GM12878 (cell line): ENCODE results near the gene GABRP. TPM values are rescaled to one million over a fixed set of nuclear protein-coding genes. Genes with fewer than 3 reads are reported as not detected.

ENCODE experiments used
- ATAC-seq: fragments of 200-7000 bp; cut with Tn5 transposase; 3 replicates; pipeline ENCODE4 v1.9.1; 2020; ENCODE audit warnings: mild to moderate bottlenecking, moderate library complexity
- BruUV-seq: library from RNA; stranded (reverse); fragments of 400-500 nt; replicated peaks from 2 replicates; lab custom pipeline; 2021; lab: Mats Ljungman, UMichigan
- CTCF ChIA-PET: fragments of 300-600 bp; sonication (Branson Sonifier 250); formaldehyde crosslinking; extraction: SDS; loops from one replicate; lab custom pipeline; 2021; ENCODE audit warnings: inconsistent platforms; lab: Yijun Ruan, JAX
- POLR2A ChIA-PET: fragments of 350-600 bp; formaldehyde crosslinking; extraction: SDS; loops from one replicate; lab custom pipeline; 2021; ENCODE audit warnings: inconsistent platforms; lab: Charles Lee
- RAD21 ChIA-PET: fragments of 300-600 bp; sonication (Branson Sonifier 250); formaldehyde crosslinking; loops from one replicate; lab custom pipeline; 2023; ENCODE audit warnings: antibody characterized with exemption; ENCODE audit not compliant: unreplicated experiment; lab: Charles Lee
- SMC1A ChIA-PET: fragments of 300-600 bp; sonication (Branson Sonifier 250); formaldehyde crosslinking; loops from one replicate; lab custom pipeline; 2023; ENCODE audit not compliant: unreplicated experiment, uncharacterized antibody; lab: Charles Lee
- DNase-seq: peaks from one replicate; pipeline ENCODE4 v3.0.0-alpha.2; 2011; ENCODE audit warnings: low read depth, low spot score
- FAIRE-seq: peaks from 3 replicates; lab custom pipeline; 2011; peaks lifted over from hg19 to GRCh38; lab: Jason Lieb, UNC
- H2AFZ ChIP-seq: 2 replicates; pipeline ENCODE4 v1.6.0; 2011; ENCODE audit warnings: low read depth, low read length, control low read depth; ENCODE audit not compliant: control insufficient read depth
- H3K27ac ChIP-seq: 2 replicates; pipeline ENCODE4 v1.5.1; 2011; ENCODE audit warnings: control low read depth; ENCODE audit not compliant: control insufficient read depth, insufficient read depth
- H3K27me3 ChIP-seq, 2 experiments: replicated peaks in 1 of 2; 2 replicates each; pipeline versions ENCODE4 v1.6.0 to v1.6.1; 2011; ENCODE audit warnings: low read length in 1 of 2; ENCODE audit not compliant: control insufficient read depth in 2 of 2, insufficient read depth in 2 of 2
- H3K36me3 ChIP-seq, 2 experiments: 2 replicates each; pipeline ENCODE4 v1.5.1; 2011; ENCODE audit warnings: low read length in 1 of 2; ENCODE audit not compliant: control insufficient read depth in 2 of 2, insufficient read depth in 2 of 2
- H3K4me1 ChIP-seq: 2 replicates; pipeline ENCODE4 v1.6.1; 2011; ENCODE audit warnings: mild to moderate bottlenecking, low read length, moderate library complexity, mixed read lengths; ENCODE audit not compliant: control insufficient read depth, insufficient read depth
- H3K4me2 ChIP-seq: 2 replicates; pipeline ENCODE4 v1.6.0; 2011; ENCODE audit warnings: control low read depth; ENCODE audit not compliant: control insufficient read depth, insufficient read depth
- H3K4me3 ChIP-seq: fragments of 200-600 bp; sonication (generic); 2 replicates; pipeline ENCODE4 v1.5.1; 2016
- H3K79me2 ChIP-seq: 2 replicates; pipeline ENCODE4 v1.6.0; 2011; ENCODE audit warnings: low read length; ENCODE audit not compliant: control insufficient read depth, insufficient read depth
- H3K9ac ChIP-seq: 2 replicates; pipeline ENCODE4 v1.8.0; 2011; ENCODE audit warnings: low read length, control low read depth, mixed read lengths; ENCODE audit not compliant: control insufficient read depth, insufficient read depth
- H3K9me3 ChIP-seq: replicated peaks from 3 replicates; pipeline ENCODE4 v1.5.1; 2011; ENCODE audit warnings: mild to moderate bottlenecking, low read length; ENCODE audit not compliant: control insufficient read depth, insufficient read depth
- H4K20me1 ChIP-seq: 2 replicates; pipeline ENCODE4 v1.6.0; 2011; ENCODE audit not compliant: control insufficient read depth, insufficient read depth
- CREB1 ChIP-seq: IDR thresholded peaks from 2 replicates; pipeline ENCODE4 v1.6.1; 2012; ENCODE audit warnings: low read depth, mild to moderate bottlenecking, inconsistent platforms
- ETV6 ChIP-seq, 2 experiments: fragments of 450-650 bp in 1 of 2; IDR thresholded peaks in 1 of 2; conservative IDR thresholded peaks in 1 of 2; 2 replicates each; pipeline ENCODE4 v1.6.1; 2014; ENCODE audit warnings: antibody characterized with exemption in 1 of 2, borderline replicate concordance in 1 of 2, low read depth in 1 of 2, mild to moderate bottlenecking in 1 of 2, moderate library complexity in 1 of 2
- IKZF1 ChIP-seq: fragments of 450-650 bp; conservative IDR thresholded peaks from 2 replicates; pipeline ENCODE4 v1.6.1; 2017; ENCODE audit warnings: antibody characterized with exemption, mild to moderate bottlenecking
- IKZF2 ChIP-seq, 2 experiments: fragments of 450-650 bp; IDR thresholded peaks; 2 replicates each; pipeline ENCODE4 v1.6.1; 2017; ENCODE audit warnings: mild to moderate bottlenecking in 2 of 2, moderate library complexity in 2 of 2
- MEF2A ChIP-seq: IDR thresholded peaks from 2 replicates; pipeline ENCODE4 v1.6.1; 2011; ENCODE audit warnings: low read depth, mild to moderate bottlenecking, low read length, moderate library complexity; ENCODE audit not compliant: insufficient read depth
- NFXL1 ChIP-seq: fragments of 450-650 bp; IDR thresholded peaks from 2 replicates; pipeline ENCODE4 v1.6.1; 2017; ENCODE audit warnings: antibody characterized with exemption, mild to moderate bottlenecking, borderline replicate concordance
- NR2C2 ChIP-seq: IDR thresholded peaks from 2 replicates; pipeline ENCODE4 v1.6.1; 2011; ENCODE audit warnings: borderline replicate concordance, low read depth; ENCODE audit not compliant: control insufficient read depth, insufficient read length
- RELB ChIP-seq: fragments of 450-650 bp; IDR thresholded peaks from 2 replicates; pipeline ENCODE4 v1.6.1; 2017; ENCODE audit warnings: low read depth, mild to moderate bottlenecking, moderate library complexity
- SMC3 ChIP-seq: IDR thresholded peaks from 2 replicates; pipeline ENCODE4 v1.6.1; 2011; ENCODE audit warnings: low read length, improper control_type of control experiment, borderline replicate concordance
- SREBF2 ChIP-seq: IDR thresholded peaks from 2 replicates; pipeline ENCODE4 v1.6.1; 2012; ENCODE audit warnings: mild to moderate bottlenecking, low read length
- TCF12 ChIP-seq: IDR thresholded peaks from 2 replicates; pipeline ENCODE4 v1.6.1; 2011; ENCODE audit warnings: low read depth, mild to moderate bottlenecking, low read length
- WGBS: methylation state at CpG from one replicate; pipeline ENCODE4 v1.1.6; 2016; ENCODE audit warnings: low lambda C conversion rate; ENCODE audit not compliant: insufficient replicate concordance, insufficient coverage; ENCODE audit errors: missing lambda C conversion rate; 5-methylcytosine and 5-hydroxymethylcytosine counted together
- in situ Hi-C: fragments of 300-500 bp; cut with MboI; formaldehyde crosslinking; loops from 9 replicates; pipeline ENCODE4 v1.14.3; 2018; ENCODE audit warnings: mixed read lengths
- intact Hi-C: fragments of 100-400 bp; cut with micrococcal nuclease; formaldehyde crosslinking; loops from one replicate; pipeline ENCODE4 v1.14.2; 2022; ENCODE audit not compliant: unreplicated experiment
- polyA plus RNA-seq, 11 experiments: library from polyadenylated mRNA; depleted of rRNA in 4 of 11; unstranded in 6 of 11; stranded (reverse) in 5 of 11; fragments of >200 nt; fragmentation: Nextera tagmentation in 4 of 11; fragmentation: Illumina TruSeq in 1 of 11; extraction: Ambion mirVana in 4 of 11; extraction: Trizol in 1 of 11; gene quantifications; 1 replicate in 1 of 11; 2 replicates in 10 of 11; pipeline versions ENCODE4 v1.2.1 to v1.2.3, GENCODE V29; 2011 to 2016; ENCODE audit warnings: inconsistent platforms in 2 of 11, missing spikeins in 2 of 11, low read depth in 1 of 11
- total RNA-seq, 4 experiments: library from RNA; depleted of rRNA in 3 of 4; stranded (reverse); fragments of >200 nt in 3 of 4; fragmentation: Illumina TruSeq in 1 of 4; extraction: Trizol in 1 of 4; gene quantifications; 2 replicates each; pipeline versions ENCODE4 v1.2.1 to v1.2.3, GENCODE V29; 2013 to 2021
- TF ChIP-seq, protein P1 (sequence below): IDR thresholded peaks from 2 replicates; pipeline ENCODE4 v1.6.1; 2012; ENCODE audit warnings: mild to moderate bottlenecking, low read depth, low read length
- TF ChIP-seq, protein P2 (sequence below): fragments of 450-650 bp; formaldehyde crosslinking; IDR thresholded peaks from 2 replicates; pipeline ENCODE4 v1.5.0; 2022; ENCODE audit warnings: mild to moderate bottlenecking, missing genetic modification characterization
- TF ChIP-seq, protein P3 (sequence below), 3 experiments: IDR thresholded peaks in 2 of 3; conservative IDR thresholded peaks in 1 of 3; 2 replicates each; pipeline ENCODE4 v1.5.1; 2011; ENCODE audit warnings: low read depth in 3 of 3, low read length in 3 of 3, mild to moderate bottlenecking in 3 of 3, control low read depth in 2 of 3, moderate library complexity in 2 of 3, inconsistent platforms in 1 of 3, mixed read lengths in 1 of 3; ENCODE audit not compliant: control insufficient read depth in 2 of 3, insufficient read depth in 1 of 3; ENCODE audit errors: extremely low read depth in 1 of 3

The GABRP gene
- total and polyA plus RNA-seq, 10 of the 15 experiments (the other 5 are each of a cell fraction or from before 2014, with no cell fraction given), result 0.04 TPM; not detected in 9

- intact Hi-C loops, result no loop called here
- FAIRE-seq, result no peak
- H3K36me3 ChIP-seq, result no peaks in the 10 kb centered on the region
- H3K4me3 ChIP-seq, result no peak overlapping the region
- SMC1A ChIA-PET, result no interaction called here
- no peak overlapping the region for H3K4me2 ChIP-seq
- in situ Hi-C loops, result no loop called here
- DNase-seq, result no peak
- BruUV-seq, result no TSS peak
- H3K79me2 ChIP-seq, result no peaks in the 10 kb centered on the region
- no peak for ATAC-seq
- no peaks in the 10 kb centered on the region for H3K4me1 ChIP-seq
- no peak overlapping the region for H3K27ac ChIP-seq
- H3K9ac ChIP-seq, result no peak overlapping the region
- POLR2A ChIA-PET, result no interaction called here
- CTCF ChIA-PET, result no interaction called here
- H2AFZ ChIP-seq, result no peak overlapping the region
- H4K20me1 ChIP-seq, result no peaks in the 10 kb centered on the region
- RAD21 ChIA-PET, result no interaction called here
- H3K27me3 ChIP-seq, result peaks cover 0 to 2% of the 10 kb centered on the region in 2 experiments; a peak in 1 of 4 replicates
- WGBS, result 2% methylated on average over 3 of the region's 3 CpGs
- no peaks in the 10 kb centered on the region for H3K9me3 ChIP-seq
- TF ChIP-seq, protein P1, sequence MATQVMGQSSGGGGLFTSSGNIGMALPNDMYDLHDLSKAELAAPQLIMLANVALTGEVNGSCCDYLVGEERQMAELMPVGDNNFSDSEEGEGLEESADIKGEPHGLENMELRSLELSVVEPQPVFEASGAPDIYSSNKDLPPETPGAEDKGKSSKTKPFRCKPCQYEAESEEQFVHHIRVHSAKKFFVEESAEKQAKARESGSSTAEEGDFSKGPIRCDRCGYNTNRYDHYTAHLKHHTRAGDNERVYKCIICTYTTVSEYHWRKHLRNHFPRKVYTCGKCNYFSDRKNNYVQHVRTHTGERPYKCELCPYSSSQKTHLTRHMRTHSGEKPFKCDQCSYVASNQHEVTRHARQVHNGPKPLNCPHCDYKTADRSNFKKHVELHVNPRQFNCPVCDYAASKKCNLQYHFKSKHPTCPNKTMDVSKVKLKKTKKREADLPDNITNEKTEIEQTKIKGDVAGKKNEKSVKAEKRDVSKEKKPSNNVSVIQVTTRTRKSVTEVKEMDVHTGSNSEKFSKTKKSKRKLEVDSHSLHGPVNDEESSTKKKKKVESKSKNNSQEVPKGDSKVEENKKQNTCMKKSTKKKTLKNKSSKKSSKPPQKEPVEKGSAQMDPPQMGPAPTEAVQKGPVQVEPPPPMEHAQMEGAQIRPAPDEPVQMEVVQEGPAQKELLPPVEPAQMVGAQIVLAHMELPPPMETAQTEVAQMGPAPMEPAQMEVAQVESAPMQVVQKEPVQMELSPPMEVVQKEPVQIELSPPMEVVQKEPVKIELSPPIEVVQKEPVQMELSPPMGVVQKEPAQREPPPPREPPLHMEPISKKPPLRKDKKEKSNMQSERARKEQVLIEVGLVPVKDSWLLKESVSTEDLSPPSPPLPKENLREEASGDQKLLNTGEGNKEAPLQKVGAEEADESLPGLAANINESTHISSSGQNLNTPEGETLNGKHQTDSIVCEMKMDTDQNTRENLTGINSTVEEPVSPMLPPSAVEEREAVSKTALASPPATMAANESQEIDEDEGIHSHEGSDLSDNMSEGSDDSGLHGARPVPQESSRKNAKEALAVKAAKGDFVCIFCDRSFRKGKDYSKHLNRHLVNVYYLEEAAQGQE, result no peak
- no peak for TF ChIP-seq MEF2A
- no peak for TF ChIP-seq CREB1
- TF ChIP-seq IKZF2 (IDR thresholded peaks at IDR 0.05), result no peak
- no peak for TF ChIP-seq TCF12
- no peak for TF ChIP-seq RELB
- TF ChIP-seq ETV6 (conservative IDR thresholded peaks at IDR 0.05 in 1 of 2, IDR thresholded peaks at IDR 0.05 in 1 of 2; ENCODE audit: borderline replicate concordance in 1 of 2, low read depth in 1 of 2), result no peak
- no peak for TF ChIP-seq NFXL1
- TF ChIP-seq IKZF1, result no peak
- TF ChIP-seq, protein P2, sequence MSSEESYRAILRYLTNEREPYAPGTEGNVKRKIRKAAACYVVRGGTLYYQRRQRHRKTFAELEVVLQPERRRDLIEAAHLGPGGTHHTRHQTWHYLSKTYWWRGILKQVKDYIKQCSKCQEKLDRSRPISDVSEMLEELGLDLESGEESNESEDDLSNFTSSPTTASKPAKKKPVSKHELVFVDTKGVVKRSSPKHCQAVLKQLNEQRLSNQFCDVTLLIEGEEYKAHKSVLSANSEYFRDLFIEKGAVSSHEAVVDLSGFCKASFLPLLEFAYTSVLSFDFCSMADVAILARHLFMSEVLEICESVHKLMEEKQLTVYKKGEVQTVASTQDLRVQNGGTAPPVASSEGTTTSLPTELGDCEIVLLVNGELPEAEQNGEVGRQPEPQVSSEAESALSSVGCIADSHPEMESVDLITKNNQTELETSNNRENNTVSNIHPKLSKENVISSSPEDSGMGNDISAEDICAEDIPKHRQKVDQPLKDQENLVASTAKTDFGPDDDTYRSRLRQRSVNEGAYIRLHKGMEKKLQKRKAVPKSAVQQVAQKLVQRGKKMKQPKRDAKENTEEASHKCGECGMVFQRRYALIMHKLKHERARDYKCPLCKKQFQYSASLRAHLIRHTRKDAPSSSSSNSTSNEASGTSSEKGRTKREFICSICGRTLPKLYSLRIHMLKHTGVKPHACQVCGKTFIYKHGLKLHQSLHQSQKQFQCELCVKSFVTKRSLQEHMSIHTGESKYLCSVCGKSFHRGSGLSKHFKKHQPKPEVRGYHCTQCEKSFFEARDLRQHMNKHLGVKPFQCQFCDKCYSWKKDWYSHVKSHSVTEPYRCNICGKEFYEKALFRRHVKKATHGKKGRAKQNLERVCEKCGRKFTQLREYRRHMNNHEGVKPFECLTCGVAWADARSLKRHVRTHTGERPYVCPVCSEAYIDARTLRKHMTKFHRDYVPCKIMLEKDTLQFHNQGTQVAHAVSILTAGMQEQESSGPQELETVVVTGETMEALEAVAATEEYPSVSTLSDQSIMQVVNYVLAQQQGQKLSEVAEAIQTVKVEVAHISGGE (CRISPR knock-in tag), result no peak
- TF ChIP-seq, protein P3, sequence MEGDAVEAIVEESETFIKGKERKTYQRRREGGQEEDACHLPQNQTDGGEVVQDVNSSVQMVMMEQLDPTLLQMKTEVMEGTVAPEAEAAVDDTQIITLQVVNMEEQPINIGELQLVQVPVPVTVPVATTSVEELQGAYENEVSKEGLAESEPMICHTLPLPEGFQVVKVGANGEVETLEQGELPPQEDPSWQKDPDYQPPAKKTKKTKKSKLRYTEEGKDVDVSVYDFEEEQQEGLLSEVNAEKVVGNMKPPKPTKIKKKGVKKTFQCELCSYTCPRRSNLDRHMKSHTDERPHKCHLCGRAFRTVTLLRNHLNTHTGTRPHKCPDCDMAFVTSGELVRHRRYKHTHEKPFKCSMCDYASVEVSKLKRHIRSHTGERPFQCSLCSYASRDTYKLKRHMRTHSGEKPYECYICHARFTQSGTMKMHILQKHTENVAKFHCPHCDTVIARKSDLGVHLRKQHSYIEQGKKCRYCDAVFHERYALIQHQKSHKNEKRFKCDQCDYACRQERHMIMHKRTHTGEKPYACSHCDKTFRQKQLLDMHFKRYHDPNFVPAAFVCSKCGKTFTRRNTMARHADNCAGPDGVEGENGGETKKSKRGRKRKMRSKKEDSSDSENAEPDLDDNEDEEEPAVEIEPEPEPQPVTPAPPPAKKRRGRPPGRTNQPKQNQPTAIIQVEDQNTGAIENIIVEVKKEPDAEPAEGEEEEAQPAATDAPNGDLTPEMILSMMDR (IDR thresholded peaks at IDR 0.05 in 2 of 3, conservative IDR thresholded peaks at IDR 0.05 in 1 of 3; ENCODE audit: control insufficient read depth in 2 of 3, extremely low read depth in 1 of 3, insufficient read depth in 1 of 3, low read depth in 3 of 3, low read length in 3 of 3), result no peak
- no peak for TF ChIP-seq SMC3
- TF ChIP-seq SREBF2, result no peak
- TF ChIP-seq NR2C2, result no peak
Measured at GRCh38 chr5:170758481-170758880, 25.0 kb upstream of the GABRP start.
